H1 (cell line): ENCODE data around the gene RAB1A. TPM values are rescaled to one million over a fixed set of nuclear protein-coding genes. Genes with fewer than 3 reads are reported as not detected.

Source experiments
- HDAC2 ChIP-seq, 2 experiments: fragments of 300-600 bp in 1 of 2; sonication (generic) in 1 of 2; IDR thresholded peaks; 2 replicates each; pipeline ENCODE4 v1.6.1; 2011 to 2012; ENCODE audit warnings: low read depth in 2 of 2, low read length in 2 of 2, mild to moderate bottlenecking in 2 of 2, moderate library complexity in 2 of 2, borderline replicate concordance in 1 of 2, inconsistent platforms in 1 of 2
- JUND ChIP-seq: IDR thresholded peaks from 2 replicates; pipeline ENCODE4 v1.6.1; 2011; ENCODE audit warnings: mild to moderate bottlenecking, improper control_type of control experiment, low read length
- SIRT6 ChIP-seq: IDR thresholded peaks from one replicate; pipeline ENCODE4 v1.7.1; 2012; ENCODE audit warnings: low read length, inconsistent platforms
- SRF ChIP-seq: IDR thresholded peaks from 2 replicates; pipeline ENCODE4 v1.6.1; 2011; ENCODE audit warnings: mild to moderate bottlenecking, low read depth, low read length, moderate library complexity
- polyA plus RNA-seq, 7 experiments: library from polyadenylated mRNA; depleted of rRNA in 3 of 7; stranded (reverse) in 5 of 7; unstranded in 2 of 7; fragments of >200 nt in 5 of 7; fragments of 200-250 nt in 2 of 7; gene quantifications; 1 replicate in 5 of 7; 2 replicates in 1 of 7; 4 replicates in 1 of 7; pipeline versions ENCODE4 v1.2.1 to v1.2.3, GENCODE V29; 2011 to 2013; ENCODE audit warnings: missing spikeins in 2 of 7, mixed read lengths in 2 of 7
- total RNA-seq: library from RNA; stranded (reverse); fragmentation: NEBNext Ultra II Directional; extraction: Animal tissue kit (Norgen Biotek cat#: 25700); gene quantifications from 2 replicates; pipeline ENCODE4 v1.2.1, GENCODE V29; 2021

The RAB1A gene
- total and polyA plus RNA-seq, 2 of the 8 experiments (the other 6 are each of a cell fraction or from before 2014, with no cell fraction given), result 77.9 to 120 TPM

DNA sequence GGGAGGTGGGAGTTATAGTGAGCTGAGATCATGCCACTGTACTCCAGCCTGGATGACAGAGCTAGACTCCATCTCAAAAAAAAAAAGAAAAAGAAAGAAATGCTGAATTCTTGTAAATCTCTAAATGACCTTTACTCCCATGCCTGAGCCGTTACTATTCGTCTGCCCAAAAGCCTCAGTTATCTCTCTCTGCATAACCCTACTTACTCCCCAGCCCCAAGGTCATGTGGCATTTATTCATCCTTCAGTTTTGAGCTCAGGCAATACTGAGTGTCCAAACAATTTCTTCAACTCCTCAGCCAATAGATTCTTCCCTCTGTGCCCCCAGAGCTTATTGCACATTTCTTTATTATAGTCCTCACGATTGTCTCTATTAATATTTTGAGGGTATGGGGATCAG lies 28.8 kb downstream of the RAB1A start (continued):
- TF ChIP-seq HDAC2 (IDR thresholded peaks at IDR 0.05; ENCODE audit: borderline replicate concordance in 1 of 2, low read depth in 2 of 2, low read length in 2 of 2), result no peak
- TF ChIP-seq SIRT6, result no peak
- no peak for TF ChIP-seq SRF
- no peak for TF ChIP-seq JUND
